Measurements from ENCODE around the gene TYW1B.
"Not testable (repeated sequence)": the region's sequence is repeated elsewhere in the genome, so short reads cannot be mapped to it uniquely, and the experiment has no call there.

The TYW1B gene

GRCh38 chr7:72837291-72837690 is 9.3 kb upstream of the TYW1B start:
- H3K27me3 ChIP-seq (ENCODE audit: insufficient read depth, poor library complexity, severe bottlenecking); H3K27ac ChIP-seq (replicated peaks); DNase-seq (ENCODE audit: low read depth in 1 of 2, low spot score in 1 of 2); H3K4me3 ChIP-seq (replicated peaks; ENCODE audit: insufficient read depth, low read length): not testable (repeated sequence)

GRCh38 chr7:72830567-72830966 is 2.6 kb upstream of the TYW1B start:
- not testable (repeated sequence) for H3K27me3 ChIP-seq (ENCODE audit: insufficient read depth, poor library complexity, severe bottlenecking); DNase-seq (ENCODE audit: low read depth in 1 of 2, low spot score in 1 of 2)
- H3K27ac ChIP-seq (replicated peaks): peak overlapping the region; percentile 80
- peak overlapping the region; percentile 66 for H3K4me3 ChIP-seq (replicated peaks; ENCODE audit: insufficient read depth, low read length)

- Histone ChIP-seq H3K4me3 (replicated peaks; ENCODE audit: insufficient read depth, low read length) (peak overlapping the region; percentile 66), H3K27ac (replicated peaks) (peak overlapping the region; percentile 80)
- peak; percentile 16 to 61 for DNase-seq (ENCODE audit: low read depth in 1 of 2, low spot score in 1 of 2)
- not testable (repeated sequence) for H3K27me3 ChIP-seq (ENCODE audit: insufficient read depth, poor library complexity, severe bottlenecking)
Observed at GRCh38 chr7:72829687-72830354, 1.8 kb upstream of the TYW1B start.

GRCh38 chr7:72829291-72829686 is 1.3 kb upstream of the TYW1B start:
- peak; percentile 94 to 98 for DNase-seq (ENCODE audit: low read depth in 1 of 2, low spot score in 1 of 2)
- TF ChIP-seq SPI1 (IDR thresholded peaks at IDR 0.05; ENCODE audit: borderline replicate concordance, low read depth): peak; percentile 8; the same call in 1 of the 2 replicates
- peak; percentile 65; the same call in 1 of the 2 replicates for TF ChIP-seq POLR2AphosphoS5 (IDR thresholded peaks at IDR 0.05; ENCODE audit: low read depth)
- TF ChIP-seq GABPA (IDR thresholded peaks at IDR 0.05; ENCODE audit: low read depth): peak; percentile 91
- H3K27me3 ChIP-seq (ENCODE audit: insufficient read depth, poor library complexity, severe bottlenecking): not testable (repeated sequence)
- Histone ChIP-seq H3K27ac (replicated peaks) (peak overlapping the region; percentile 80), H3K4me3 (replicated peaks; ENCODE audit: insufficient read depth, low read length) (peak overlapping the region; percentile 66)

- H3K27me3 ChIP-seq (ENCODE audit: insufficient read depth, poor library complexity, severe bottlenecking); DNase-seq (ENCODE audit: low read depth in 1 of 2, low spot score in 1 of 2); H3K27ac ChIP-seq (replicated peaks); H3K4me3 ChIP-seq (replicated peaks; ENCODE audit: insufficient read depth, low read length): not testable (repeated sequence)
Observed at GRCh38 chr7:72823765-72824732, 4.0 kb downstream of the TYW1B start.

GRCh38 chr7:72822497-72822896 is 5.5 kb downstream of the TYW1B start:
- DNase-seq (ENCODE audit: low read depth in 1 of 2, low spot score in 1 of 2); H3K4me3 ChIP-seq (replicated peaks; ENCODE audit: insufficient read depth, low read length); H3K27ac ChIP-seq (replicated peaks); H3K27me3 ChIP-seq (ENCODE audit: insufficient read depth, poor library complexity, severe bottlenecking): not testable (repeated sequence)

- H3K27me3 ChIP-seq (ENCODE audit: insufficient read depth, poor library complexity, severe bottlenecking); H3K4me3 ChIP-seq (replicated peaks; ENCODE audit: insufficient read depth, low read length): not testable (repeated sequence)
- H3K27ac ChIP-seq (replicated peaks): peak overlapping the region; percentile 60
- peak; percentile 46; the same call in 1 of the 2 replicates for TF ChIP-seq SPI1 (IDR thresholded peaks at IDR 0.05; ENCODE audit: borderline replicate concordance, low read depth)
- DNase-seq (ENCODE audit: low read depth in 1 of 2, low spot score in 1 of 2): peak; percentile 13 to 73
Observed at GRCh38 chr7:72818663-72819361, 9.2 kb downstream of the TYW1B start.

GRCh38 chr7:72817661-72818060 is 10.3 kb downstream of the TYW1B start:
- not testable (repeated sequence) for DNase-seq (ENCODE audit: low read depth in 1 of 2, low spot score in 1 of 2); H3K4me3 ChIP-seq (replicated peaks; ENCODE audit: insufficient read depth, low read length); H3K27ac ChIP-seq (replicated peaks); H3K27me3 ChIP-seq (ENCODE audit: insufficient read depth, poor library complexity, severe bottlenecking)

- H3K27ac ChIP-seq (replicated peaks); H3K4me3 ChIP-seq (replicated peaks; ENCODE audit: insufficient read depth, low read length); DNase-seq (ENCODE audit: low read depth in 1 of 2, low spot score in 1 of 2); H3K27me3 ChIP-seq (ENCODE audit: insufficient read depth, poor library complexity, severe bottlenecking): not testable (repeated sequence)
Observed at GRCh38 chr7:72816370-72817157, 11.4 kb downstream of the TYW1B start.

- peak; percentile 23 to 79 for DNase-seq (ENCODE audit: low read depth in 1 of 2, low spot score in 1 of 2)
- H3K27ac ChIP-seq (replicated peaks): peak overlapping the region; percentile 76
- H3K27me3 ChIP-seq (ENCODE audit: insufficient read depth, poor library complexity, severe bottlenecking); H3K4me3 ChIP-seq (replicated peaks; ENCODE audit: insufficient read depth, low read length): not testable (repeated sequence)
Observed at GRCh38 chr7:72810437-72810836, 17.6 kb downstream of the TYW1B start.

GRCh38 chr7:72808511-72808910 is 19.5 kb downstream of the TYW1B start:
- not testable (repeated sequence) for H3K4me3 ChIP-seq (replicated peaks; ENCODE audit: insufficient read depth, low read length); H3K27me3 ChIP-seq (ENCODE audit: insufficient read depth, poor library complexity, severe bottlenecking); H3K27ac ChIP-seq (replicated peaks); DNase-seq (ENCODE audit: low read depth in 1 of 2, low spot score in 1 of 2)

- peak; percentile 28 to 62 for DNase-seq (ENCODE audit: low read depth in 1 of 2, low spot score in 1 of 2)
- H3K4me3 ChIP-seq (replicated peaks; ENCODE audit: insufficient read depth, low read length); H3K27ac ChIP-seq (replicated peaks); H3K27me3 ChIP-seq (ENCODE audit: insufficient read depth, poor library complexity, severe bottlenecking): not testable (repeated sequence)
Observed at GRCh38 chr7:72806851-72807250, 21.1 kb downstream of the TYW1B start.

Measured in HL-60 (cell line).